SK-N-SH treated with all-trans-retinoic acid at 6 μM for 48 hours (cell line): Measurements from ENCODE around the gene LRRC4.
A peak's percentile ranks its signal among the peaks of the same experiment; 100 is the strongest.

Experiments
- ATAC-seq: fragments of 200-7000 bp; cut with Tn5 transposase; 3 replicates; pipeline ENCODE4 v1.9.1; 2020; ENCODE audit warnings: mild to moderate bottlenecking, moderate library complexity
- ARNTL ChIP-seq: fragments of 450-650 bp; formaldehyde crosslinking; IDR thresholded peaks from 2 replicates; pipeline ENCODE4 v1.5.0; 2020; ENCODE audit warnings: low read depth, mild to moderate bottlenecking, moderate library complexity, borderline replicate concordance
- BACH2 ChIP-seq: fragments of 250-450 bp; sonication (Bioruptor Pico); IDR thresholded peaks from 2 replicates; pipeline ENCODE4 v1.9.0; 2021; ENCODE audit warnings: mild to moderate bottlenecking, borderline replicate concordance
- ESRRG ChIP-seq: fragments of 250-450 bp; sonication (Bioruptor Pico); IDR thresholded peaks from 2 replicates; pipeline ENCODE4 v1.6.1; 2021; ENCODE audit warnings: mild to moderate bottlenecking
- ISL1 ChIP-seq: fragments of 250-450 bp; sonication (Bioruptor Pico); IDR thresholded peaks from 2 replicates; pipeline ENCODE4 v2.1.2; 2022; ENCODE audit warnings: mild to moderate bottlenecking, moderate library complexity
- OSR1 ChIP-seq: fragments of 250-450 bp; sonication (Bioruptor Pico); IDR thresholded peaks from 2 replicates; pipeline ENCODE4 v1.8.0; 2022; ENCODE audit warnings: moderate library complexity, mild to moderate bottlenecking, inconsistent platforms
- RARB ChIP-seq: fragments of 250-450 bp; sonication (Bioruptor Pico); IDR thresholded peaks from 2 replicates; pipeline ENCODE4 v1.8.0; 2021; ENCODE audit warnings: mild to moderate bottlenecking, moderate library complexity
- SNAI2 ChIP-seq: fragments of 250-450 bp; sonication (Bioruptor Pico); IDR thresholded peaks from 2 replicates; pipeline ENCODE4 v1.5.0; 2020; ENCODE audit warnings: mild to moderate bottlenecking, moderate library complexity
- TCF4 ChIP-seq: fragments of 250-450 bp; sonication (Bioruptor Pico); IDR thresholded peaks from 2 replicates; pipeline ENCODE4 v1.8.0; 2021; ENCODE audit warnings: mild to moderate bottlenecking, moderate library complexity, borderline replicate concordance
- TOX ChIP-seq: fragments of 250-450 bp; sonication (Bioruptor Pico); IDR thresholded peaks from 2 replicates; pipeline ENCODE4 v1.8.0; 2021; ENCODE audit warnings: mild to moderate bottlenecking, moderate library complexity, borderline replicate concordance
- ZFP30 ChIP-seq: fragments of 450-650 bp; formaldehyde crosslinking; IDR thresholded peaks from 2 replicates; pipeline ENCODE4 v1.5.0; 2022; ENCODE audit warnings: mild to moderate bottlenecking, moderate library complexity
- ZNF565 ChIP-seq: fragments of 450-650 bp; formaldehyde crosslinking; conservative IDR thresholded peaks from 2 replicates; pipeline ENCODE4 v1.5.0; 2020; ENCODE audit warnings: low read depth, mild to moderate bottlenecking, moderate library complexity
- ZNF70 ChIP-seq: fragments of 450-650 bp; formaldehyde crosslinking; IDR thresholded peaks from 2 replicates; pipeline ENCODE4 v1.5.0; 2020; ENCODE audit warnings: mild to moderate bottlenecking, moderate library complexity
- ZNF8 ChIP-seq: fragments of 450-650 bp; formaldehyde crosslinking; IDR thresholded peaks from 2 replicates; pipeline ENCODE4 v1.5.0; 2020; ENCODE audit warnings: mild to moderate bottlenecking, moderate library complexity
- TF ChIP-seq, protein P1 (sequence below): fragments of 250-450 bp; sonication (Bioruptor Pico); IDR thresholded peaks from 2 replicates; pipeline ENCODE4 v1.8.0; 2021; ENCODE audit warnings: low read depth, mild to moderate bottlenecking, moderate library complexity, borderline replicate concordance
- TF ChIP-seq, protein P2 (sequence below): fragments of 250-450 bp; sonication (Bioruptor Pico); IDR thresholded peaks from 2 replicates; pipeline ENCODE4 v1.5.0; 2020; ENCODE audit warnings: mild to moderate bottlenecking, moderate library complexity
- TF ChIP-seq, protein P3 (sequence below): fragments of 250-450 bp; sonication (Bioruptor Pico); IDR thresholded peaks from 2 replicates; pipeline ENCODE4 v1.8.0; 2020; ENCODE audit warnings: mild to moderate bottlenecking, moderate library complexity, borderline replicate concordance
- TF ChIP-seq, protein P4 (sequence below): fragments of 250-450 bp; sonication (Bioruptor Pico); IDR thresholded peaks from 2 replicates; pipeline ENCODE4 v1.5.1; 2021; ENCODE audit warnings: mild to moderate bottlenecking, moderate library complexity

LRRC4 gene

DNA sequence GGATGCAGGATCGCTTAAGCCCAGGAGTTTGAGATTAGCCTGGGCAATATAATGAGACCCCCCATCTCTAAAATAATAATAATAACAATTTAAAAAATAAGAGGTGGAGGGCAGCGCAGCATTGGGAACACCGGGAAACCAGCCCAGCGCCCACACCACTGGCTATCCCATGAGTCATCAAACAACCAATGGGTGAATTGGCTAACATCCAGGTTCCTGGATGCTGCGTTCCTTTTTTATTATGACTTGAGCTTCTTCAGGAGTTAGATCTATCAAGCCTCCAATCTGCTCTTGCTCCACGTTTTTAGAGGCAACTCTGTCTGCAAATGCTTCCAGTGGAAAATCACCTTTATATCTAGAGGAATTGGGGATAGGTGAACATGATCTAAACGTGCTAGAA, 10.0 kb upstream of the LRRC4 start:
- TF ChIP-seq ARNTL (CRISPR knock-in tag) (no peak), RARB (CRISPR knock-in tag) (no peak), ESRRG (CRISPR knock-in tag) (no peak), OSR1 (CRISPR knock-in tag) (no peak), ZNF70 (CRISPR knock-in tag) (no peak), TOX (no peak), ZNF565 (CRISPR knock-in tag) (no peak), ISL1 (no peak), ZFP30 (CRISPR knock-in tag) (no peak), BACH2 (CRISPR knock-in tag) (no peak)
- TF ChIP-seq, protein P1, sequence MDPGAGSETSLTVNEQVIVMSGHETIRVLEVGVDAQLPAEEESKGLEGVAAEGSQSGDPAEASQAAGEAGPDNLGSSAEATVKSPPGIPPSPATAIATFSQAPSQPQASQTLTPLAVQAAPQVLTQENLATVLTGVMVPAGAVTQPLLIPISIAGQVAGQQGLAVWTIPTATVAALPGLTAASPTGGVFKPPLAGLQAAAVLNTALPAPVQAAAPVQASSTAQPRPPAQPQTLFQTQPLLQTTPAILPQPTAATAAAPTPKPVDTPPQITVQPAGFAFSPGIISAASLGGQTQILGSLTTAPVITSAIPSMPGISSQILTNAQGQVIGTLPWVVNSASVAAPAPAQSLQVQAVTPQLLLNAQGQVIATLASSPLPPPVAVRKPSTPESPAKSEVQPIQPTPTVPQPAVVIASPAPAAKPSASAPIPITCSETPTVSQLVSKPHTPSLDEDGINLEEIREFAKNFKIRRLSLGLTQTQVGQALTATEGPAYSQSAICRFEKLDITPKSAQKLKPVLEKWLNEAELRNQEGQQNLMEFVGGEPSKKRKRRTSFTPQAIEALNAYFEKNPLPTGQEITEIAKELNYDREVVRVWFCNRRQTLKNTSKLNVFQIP (CRISPR knock-in tag) = no peak
- TF ChIP-seq, protein P2, sequence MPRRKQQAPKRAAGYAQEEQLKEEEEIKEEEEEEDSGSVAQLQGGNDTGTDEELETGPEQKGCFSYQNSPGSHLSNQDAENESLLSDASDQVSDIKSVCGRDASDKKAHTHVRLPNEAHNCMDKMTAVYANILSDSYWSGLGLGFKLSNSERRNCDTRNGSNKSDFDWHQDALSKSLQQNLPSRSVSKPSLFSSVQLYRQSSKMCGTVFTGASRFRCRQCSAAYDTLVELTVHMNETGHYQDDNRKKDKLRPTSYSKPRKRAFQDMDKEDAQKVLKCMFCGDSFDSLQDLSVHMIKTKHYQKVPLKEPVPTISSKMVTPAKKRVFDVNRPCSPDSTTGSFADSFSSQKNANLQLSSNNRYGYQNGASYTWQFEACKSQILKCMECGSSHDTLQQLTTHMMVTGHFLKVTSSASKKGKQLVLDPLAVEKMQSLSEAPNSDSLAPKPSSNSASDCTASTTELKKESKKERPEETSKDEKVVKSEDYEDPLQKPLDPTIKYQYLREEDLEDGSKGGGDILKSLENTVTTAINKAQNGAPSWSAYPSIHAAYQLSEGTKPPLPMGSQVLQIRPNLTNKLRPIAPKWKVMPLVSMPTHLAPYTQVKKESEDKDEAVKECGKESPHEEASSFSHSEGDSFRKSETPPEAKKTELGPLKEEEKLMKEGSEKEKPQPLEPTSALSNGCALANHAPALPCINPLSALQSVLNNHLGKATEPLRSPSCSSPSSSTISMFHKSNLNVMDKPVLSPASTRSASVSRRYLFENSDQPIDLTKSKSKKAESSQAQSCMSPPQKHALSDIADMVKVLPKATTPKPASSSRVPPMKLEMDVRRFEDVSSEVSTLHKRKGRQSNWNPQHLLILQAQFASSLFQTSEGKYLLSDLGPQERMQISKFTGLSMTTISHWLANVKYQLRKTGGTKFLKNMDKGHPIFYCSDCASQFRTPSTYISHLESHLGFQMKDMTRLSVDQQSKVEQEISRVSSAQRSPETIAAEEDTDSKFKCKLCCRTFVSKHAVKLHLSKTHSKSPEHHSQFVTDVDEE (CRISPR knock-in tag) = no peak

DNA sequence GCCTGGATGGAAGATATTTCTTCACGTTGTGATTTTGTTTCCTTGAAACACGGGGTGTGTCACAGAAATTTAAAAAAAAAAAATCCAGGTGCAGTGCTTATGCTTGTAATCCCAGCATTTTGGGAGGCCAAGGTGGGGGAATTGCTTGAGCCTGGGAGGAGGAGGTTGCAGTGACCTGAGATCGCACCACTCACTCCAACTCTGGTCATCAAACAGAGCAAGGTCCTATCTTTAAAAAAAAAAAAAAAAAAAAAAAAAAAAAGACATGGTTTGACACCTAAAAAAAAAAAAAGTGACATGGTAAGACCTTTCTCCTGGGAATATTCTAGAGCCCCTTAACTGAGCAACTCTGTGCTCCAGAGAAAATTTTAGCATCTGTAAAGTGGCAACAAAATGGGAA, 9.0 kb upstream of the LRRC4 start:
- ATAC-seq = no peak
- TF ChIP-seq TOX (no peak), TCF4 (no peak), ZFP30 (CRISPR knock-in tag) (no peak), SNAI2 (no peak), OSR1 (CRISPR knock-in tag) (no peak), ZNF70 (CRISPR knock-in tag) (no peak)
- TF ChIP-seq, protein P3, sequence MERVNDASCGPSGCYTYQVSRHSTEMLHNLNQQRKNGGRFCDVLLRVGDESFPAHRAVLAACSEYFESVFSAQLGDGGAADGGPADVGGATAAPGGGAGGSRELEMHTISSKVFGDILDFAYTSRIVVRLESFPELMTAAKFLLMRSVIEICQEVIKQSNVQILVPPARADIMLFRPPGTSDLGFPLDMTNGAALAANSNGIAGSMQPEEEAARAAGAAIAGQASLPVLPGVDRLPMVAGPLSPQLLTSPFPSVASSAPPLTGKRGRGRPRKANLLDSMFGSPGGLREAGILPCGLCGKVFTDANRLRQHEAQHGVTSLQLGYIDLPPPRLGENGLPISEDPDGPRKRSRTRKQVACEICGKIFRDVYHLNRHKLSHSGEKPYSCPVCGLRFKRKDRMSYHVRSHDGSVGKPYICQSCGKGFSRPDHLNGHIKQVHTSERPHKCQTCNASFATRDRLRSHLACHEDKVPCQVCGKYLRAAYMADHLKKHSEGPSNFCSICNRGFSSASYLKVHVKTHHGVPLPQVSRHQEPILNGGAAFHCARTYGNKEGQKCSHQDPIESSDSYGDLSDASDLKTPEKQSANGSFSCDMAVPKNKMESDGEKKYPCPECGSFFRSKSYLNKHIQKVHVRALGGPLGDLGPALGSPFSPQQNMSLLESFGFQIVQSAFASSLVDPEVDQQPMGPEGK (CRISPR knock-in tag) = no peak

More for the DNA sequence above, 10.0 kb upstream of the LRRC4 start:
- ATAC-seq = peak; percentile 74

DNA sequence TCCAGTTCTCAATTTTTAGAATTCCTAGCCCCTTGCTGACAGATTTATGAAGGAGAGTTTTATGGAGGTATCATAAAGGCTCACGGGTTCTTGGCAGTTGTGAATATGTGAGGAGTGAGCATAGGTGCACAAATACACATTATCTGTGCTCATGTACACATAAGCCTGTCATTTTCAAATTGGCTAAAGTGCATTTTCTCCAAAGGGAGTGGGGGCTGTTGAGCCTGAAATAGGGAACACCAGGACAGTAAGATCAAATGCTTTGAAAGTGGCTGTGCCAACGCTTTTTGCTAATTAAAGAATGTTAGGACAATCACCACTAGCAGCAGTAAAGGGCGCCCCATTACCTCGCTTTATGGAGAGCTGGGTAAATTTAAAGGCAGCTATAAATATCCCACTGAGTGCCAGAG, 8.3 kb upstream of the LRRC4 start:
- TF ChIP-seq ISL1 (no peak), ZNF8 (no peak), ESRRG (CRISPR knock-in tag) (no peak), ZNF70 (CRISPR knock-in tag) (no peak), SNAI2 (no peak), ARNTL (CRISPR knock-in tag) (no peak), ZFP30 (CRISPR knock-in tag) (no peak)
- TF ChIP-seq, protein P2 (CRISPR knock-in tag) = no peak
- TF ChIP-seq, protein P4, sequence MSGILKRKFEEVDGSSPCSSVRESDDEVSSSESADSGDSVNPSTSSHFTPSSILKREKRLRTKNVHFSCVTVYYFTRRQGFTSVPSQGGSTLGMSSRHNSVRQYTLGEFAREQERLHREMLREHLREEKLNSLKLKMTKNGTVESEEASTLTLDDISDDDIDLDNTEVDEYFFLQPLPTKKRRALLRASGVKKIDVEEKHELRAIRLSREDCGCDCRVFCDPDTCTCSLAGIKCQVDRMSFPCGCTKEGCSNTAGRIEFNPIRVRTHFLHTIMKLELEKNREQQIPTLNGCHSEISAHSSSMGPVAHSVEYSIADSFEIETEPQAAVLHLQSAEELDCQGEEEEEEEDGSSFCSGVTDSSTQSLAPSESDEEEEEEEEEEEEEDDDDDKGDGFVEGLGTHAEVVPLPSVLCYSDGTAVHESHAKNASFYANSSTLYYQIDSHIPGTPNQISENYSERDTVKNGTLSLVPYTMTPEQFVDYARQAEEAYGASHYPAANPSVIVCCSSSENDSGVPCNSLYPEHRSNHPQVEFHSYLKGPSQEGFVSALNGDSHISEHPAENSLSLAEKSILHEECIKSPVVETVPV = no peak
- TF ChIP-seq, protein P3 (CRISPR knock-in tag) = no peak
- no peak for ATAC-seq
